ENCODE results near the gene TENM4.

Gene TENM4

DNA sequence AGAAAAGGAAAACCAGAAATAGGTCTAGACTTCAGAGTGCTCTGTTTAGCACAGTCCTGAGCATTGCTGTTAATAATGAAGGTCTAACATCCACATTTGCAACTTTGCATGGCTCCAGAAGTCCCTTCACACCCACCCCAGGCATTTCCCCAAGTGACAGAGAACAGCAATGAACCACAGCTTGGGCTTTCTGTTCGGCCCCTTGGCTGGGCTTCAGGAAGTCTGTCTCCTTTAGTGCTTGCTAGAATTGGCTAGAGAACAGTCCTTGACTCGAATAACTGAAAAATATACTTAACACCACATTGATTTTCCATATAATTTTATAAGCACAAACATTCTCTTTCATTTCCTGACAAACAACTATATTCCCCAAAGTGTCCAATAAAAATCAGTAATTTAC lies 29.3 kb upstream of the TENM4 start:
- Histone ChIP-seq H3K9me3 (ENCODE audit: control insufficient read depth, insufficient read depth, low read length) (no peaks in the 10 kb centered on the region), H3K4me1 (ENCODE audit: control insufficient read depth, insufficient read depth, low read length) (peaks cover 38% of the 10 kb centered on the region), H3K4me3 (ENCODE audit: low read depth, low read length) (no peak overlapping the region)

DNA sequence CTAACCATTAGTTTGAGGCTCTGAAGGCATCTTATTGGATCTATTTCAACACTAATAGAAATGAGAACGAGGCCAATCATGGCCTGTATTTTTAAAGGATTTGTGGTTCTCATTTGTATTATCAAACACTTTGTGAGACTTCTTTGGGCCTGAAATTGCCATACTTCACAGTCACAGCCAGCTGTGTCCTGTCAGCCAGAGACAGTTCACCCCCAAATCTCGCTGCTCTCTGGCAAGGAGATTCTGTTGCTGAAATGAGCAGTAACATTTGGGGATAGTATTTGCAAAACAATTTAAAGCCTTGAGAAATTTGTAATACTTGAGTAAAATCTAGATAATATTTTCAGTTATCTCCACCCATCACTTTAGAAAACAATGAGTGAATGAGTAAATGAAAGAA lies 26.9 kb upstream of the TENM4 start:
- H3K27me3 ChIP-seq (ENCODE audit: control insufficient read depth, insufficient read depth, low read length): peaks cover 4% of the 10 kb centered on the region

More for the DNA sequence above, 29.3 kb upstream of the TENM4 start:
- H3K36me3 ChIP-seq (ENCODE audit: control insufficient read depth, insufficient read depth, low read length): no peaks in the 10 kb centered on the region
- peaks cover 4% of the 10 kb centered on the region for H3K27me3 ChIP-seq (ENCODE audit: control insufficient read depth, insufficient read depth, low read length)
- no peak overlapping the region for H3K9ac ChIP-seq (ENCODE audit: low read depth, low read length)

DNA sequence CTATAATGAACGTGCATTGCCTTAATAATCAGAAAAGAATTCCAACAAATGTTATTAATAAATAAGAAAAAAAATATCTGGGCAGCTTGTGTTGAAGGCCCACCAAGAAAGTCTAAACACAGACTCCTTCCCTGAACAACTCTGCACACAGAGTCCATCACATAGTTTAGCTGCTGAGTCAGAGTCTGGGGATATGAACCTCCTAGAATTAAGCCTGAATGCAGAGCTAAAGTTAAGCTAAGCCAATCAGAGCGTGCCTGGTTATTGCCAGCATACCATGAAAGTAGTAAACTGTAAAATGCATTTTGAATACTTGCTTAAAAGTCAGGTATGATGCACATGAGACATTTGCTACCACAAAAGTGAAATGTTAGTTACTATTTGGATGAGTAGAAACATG lies 25.6 kb upstream of the TENM4 start:
- H3K9me3 ChIP-seq (ENCODE audit: control insufficient read depth, insufficient read depth, low read length): no peaks in the 10 kb centered on the region
- H3K9ac ChIP-seq (ENCODE audit: low read depth, low read length): no peak overlapping the region
- H3K27me3 ChIP-seq (ENCODE audit: control insufficient read depth, insufficient read depth, low read length): peaks cover 4% of the 10 kb centered on the region
- peaks cover 16% of the 10 kb centered on the region for H3K4me1 ChIP-seq (ENCODE audit: control insufficient read depth, insufficient read depth, low read length)
- no peaks in the 10 kb centered on the region for H3K36me3 ChIP-seq (ENCODE audit: control insufficient read depth, insufficient read depth, low read length)
- H3K4me3 ChIP-seq (ENCODE audit: low read depth, low read length): no peak overlapping the region

More for the DNA sequence above, 26.9 kb upstream of the TENM4 start:
- Histone ChIP-seq H3K4me1 (ENCODE audit: control insufficient read depth, insufficient read depth, low read length) (peaks cover 29% of the 10 kb centered on the region), H3K36me3 (ENCODE audit: control insufficient read depth, insufficient read depth, low read length) (no peaks in the 10 kb centered on the region), H3K4me3 (ENCODE audit: low read depth, low read length) (no peak overlapping the region), H3K9ac (ENCODE audit: low read depth, low read length) (no peak overlapping the region), H3K9me3 (ENCODE audit: control insufficient read depth, insufficient read depth, low read length) (no peaks in the 10 kb centered on the region)

DNA sequence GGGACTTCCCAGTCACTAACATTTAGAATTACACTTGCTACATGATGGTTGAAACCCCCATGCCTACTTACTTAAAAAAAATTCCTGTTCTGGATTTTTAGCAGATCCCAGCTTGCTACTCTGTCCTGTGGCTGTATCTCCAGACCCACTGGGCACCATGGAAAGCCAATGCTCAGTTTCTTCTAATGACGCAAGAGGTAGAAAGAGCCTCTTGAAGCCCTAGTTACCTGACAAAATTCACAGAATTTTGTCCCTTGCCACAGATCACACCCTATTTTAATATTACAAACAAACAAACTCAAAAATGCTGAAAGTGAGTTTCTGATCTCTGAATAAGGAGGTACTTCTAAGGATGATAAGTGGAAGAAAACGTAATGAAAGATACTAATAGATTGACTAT lies 24.3 kb upstream of the TENM4 start:
- H3K27me3 ChIP-seq (ENCODE audit: control insufficient read depth, insufficient read depth, low read length): no peaks in the 10 kb centered on the region
- H3K4me3 ChIP-seq (ENCODE audit: low read depth, low read length): no peak overlapping the region
- H3K9ac ChIP-seq (ENCODE audit: low read depth, low read length): no peak overlapping the region
- H3K36me3 ChIP-seq (ENCODE audit: control insufficient read depth, insufficient read depth, low read length): no peaks in the 10 kb centered on the region
- H3K4me1 ChIP-seq (ENCODE audit: control insufficient read depth, insufficient read depth, low read length): peaks cover 10% of the 10 kb centered on the region
- H3K9me3 ChIP-seq (ENCODE audit: control insufficient read depth, insufficient read depth, low read length): no peaks in the 10 kb centered on the region

DNA sequence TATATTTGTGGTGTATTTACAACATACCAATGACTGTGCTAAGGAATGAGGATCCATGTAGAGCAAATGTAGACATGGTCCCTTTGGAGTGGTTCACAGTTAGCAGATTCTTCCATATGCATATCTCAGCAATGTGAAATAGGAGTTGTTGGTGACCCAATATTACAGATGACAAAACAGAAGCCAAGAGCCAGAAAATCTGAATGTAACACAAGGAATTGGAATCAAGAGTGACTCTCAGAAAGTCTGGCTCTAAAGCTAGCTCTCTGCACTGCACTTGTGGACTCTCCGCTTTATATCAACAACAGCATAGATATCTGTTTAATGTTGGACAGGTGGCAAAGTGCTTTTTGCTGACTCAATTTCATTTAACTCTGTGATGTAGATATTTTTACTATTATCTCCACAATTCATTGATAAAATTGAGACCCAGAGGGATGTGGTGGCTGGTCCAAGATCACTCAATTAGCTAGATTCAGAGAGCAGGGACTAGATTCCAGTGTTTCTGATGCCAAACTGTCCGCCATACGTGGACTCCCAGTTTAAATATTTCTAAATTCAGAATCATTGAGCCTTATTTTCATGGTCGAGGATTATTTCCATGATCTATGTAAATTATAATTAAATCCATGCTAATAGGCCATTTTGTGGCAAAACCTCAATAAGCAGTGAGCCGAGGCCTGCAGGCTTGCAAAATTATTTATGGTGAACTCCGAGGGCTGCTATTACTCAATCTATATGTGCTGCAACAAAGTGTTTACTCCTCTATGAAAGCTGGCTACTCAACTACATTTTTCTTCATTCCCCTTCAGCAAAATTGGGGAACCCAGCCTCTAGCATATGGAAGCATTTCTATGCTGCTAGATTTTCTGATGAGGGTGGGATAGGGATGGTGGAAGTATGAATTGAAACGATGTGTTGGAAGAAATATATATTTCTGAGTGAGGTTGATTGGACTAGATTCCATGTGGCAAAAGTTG lies 21.1 kb upstream of the TENM4 start:
- Histone ChIP-seq H3K9ac (ENCODE audit: low read depth, low read length) (no peak overlapping the region), H3K4me1 (ENCODE audit: control insufficient read depth, insufficient read depth, low read length) (no peaks in the 10 kb centered on the region), H3K27me3 (ENCODE audit: control insufficient read depth, insufficient read depth, low read length) (no peaks in the 10 kb centered on the region), H3K36me3 (ENCODE audit: control insufficient read depth, insufficient read depth, low read length) (no peaks in the 10 kb centered on the region), H3K9me3 (ENCODE audit: control insufficient read depth, insufficient read depth, low read length) (no peaks in the 10 kb centered on the region), H3K4me3 (ENCODE audit: low read depth, low read length) (no peak overlapping the region)

DNA sequence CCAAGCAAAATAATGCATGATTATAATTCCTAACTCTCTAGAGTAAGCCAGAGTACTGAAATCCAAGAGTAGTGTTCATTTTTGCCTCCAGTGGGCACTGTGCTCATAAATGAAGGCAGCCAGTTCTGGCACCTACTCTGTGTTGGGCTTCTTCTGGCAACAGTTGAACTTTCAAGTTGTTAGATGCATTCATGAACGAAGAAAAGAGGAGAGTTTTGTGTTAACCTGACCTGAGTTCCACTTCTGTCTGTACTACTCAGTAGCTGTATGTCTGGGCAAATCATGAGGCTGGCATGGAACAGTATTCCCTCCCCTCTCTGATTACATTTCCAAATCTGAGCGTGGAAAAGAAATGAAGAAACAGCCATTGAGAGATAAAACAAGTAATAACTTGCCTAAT lies 20.3 kb upstream of the TENM4 start:
- no peak overlapping the region for H3K4me3 ChIP-seq (ENCODE audit: low read depth, low read length)
- no peaks in the 10 kb centered on the region for H3K27me3 ChIP-seq (ENCODE audit: control insufficient read depth, insufficient read depth, low read length)
- H3K9me3 ChIP-seq (ENCODE audit: control insufficient read depth, insufficient read depth, low read length): no peaks in the 10 kb centered on the region
- H3K9ac ChIP-seq (ENCODE audit: low read depth, low read length): no peak overlapping the region
- H3K36me3 ChIP-seq (ENCODE audit: control insufficient read depth, insufficient read depth, low read length): no peaks in the 10 kb centered on the region
- H3K4me1 ChIP-seq (ENCODE audit: control insufficient read depth, insufficient read depth, low read length): no peaks in the 10 kb centered on the region

DNA sequence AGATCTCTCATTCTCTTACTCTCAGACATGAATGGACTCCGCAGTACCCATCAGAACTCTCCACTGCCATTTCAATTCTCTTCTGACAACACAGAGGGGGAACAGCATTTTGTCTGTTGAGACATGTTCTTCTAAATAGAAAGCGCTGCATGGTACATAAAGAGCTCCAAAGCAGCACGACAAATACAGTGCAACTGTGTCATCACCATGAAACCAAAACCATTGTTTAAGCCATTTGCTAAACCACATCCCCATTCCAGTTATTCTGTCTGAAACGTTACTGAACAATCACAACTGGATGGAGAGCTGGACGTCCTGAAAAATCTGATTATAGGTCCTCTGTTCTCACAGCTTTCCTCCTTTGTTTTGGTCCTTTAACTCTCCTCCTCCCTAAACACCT lies 17.9 kb upstream of the TENM4 start:
- H3K4me3 ChIP-seq (ENCODE audit: low read depth, low read length): no peak overlapping the region
- H3K4me1 ChIP-seq (ENCODE audit: control insufficient read depth, insufficient read depth, low read length): no peaks in the 10 kb centered on the region

DNA sequence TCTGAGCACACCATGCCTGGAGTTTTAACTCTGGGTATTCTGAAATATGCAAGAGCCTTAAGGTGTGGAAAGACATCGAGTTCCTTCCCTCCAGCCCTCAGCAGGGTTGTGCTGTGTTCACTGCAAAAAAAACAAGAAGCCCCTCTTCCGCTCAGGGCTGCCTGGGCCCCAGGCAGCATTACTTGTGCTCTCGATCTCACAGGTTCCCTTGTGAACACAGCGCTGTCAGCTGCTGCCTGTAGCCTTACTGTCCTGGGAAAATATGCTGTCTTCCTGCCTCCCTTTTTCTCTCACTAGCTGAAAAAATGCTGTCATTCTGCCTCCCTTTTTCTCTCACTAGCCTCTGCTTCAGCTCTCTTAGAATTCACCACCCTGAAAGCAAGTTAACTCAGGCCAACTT lies 15.7 kb upstream of the TENM4 start:
- Histone ChIP-seq H3K27me3 (ENCODE audit: control insufficient read depth, insufficient read depth, low read length) (no peaks in the 10 kb centered on the region), H3K9me3 (ENCODE audit: control insufficient read depth, insufficient read depth, low read length) (no peaks in the 10 kb centered on the region), H3K4me3 (ENCODE audit: low read depth, low read length) (no peak overlapping the region), H3K36me3 (ENCODE audit: control insufficient read depth, insufficient read depth, low read length) (no peaks in the 10 kb centered on the region), H3K4me1 (ENCODE audit: control insufficient read depth, insufficient read depth, low read length) (no peaks in the 10 kb centered on the region), H3K9ac (ENCODE audit: low read depth, low read length) (no peak overlapping the region)

More for the DNA sequence above, 17.9 kb upstream of the TENM4 start:
- Histone ChIP-seq H3K36me3 (ENCODE audit: control insufficient read depth, insufficient read depth, low read length) (no peaks in the 10 kb centered on the region), H3K27me3 (ENCODE audit: control insufficient read depth, insufficient read depth, low read length) (no peaks in the 10 kb centered on the region), H3K9ac (ENCODE audit: low read depth, low read length) (no peak overlapping the region), H3K9me3 (ENCODE audit: control insufficient read depth, insufficient read depth, low read length) (no peaks in the 10 kb centered on the region)

DNA sequence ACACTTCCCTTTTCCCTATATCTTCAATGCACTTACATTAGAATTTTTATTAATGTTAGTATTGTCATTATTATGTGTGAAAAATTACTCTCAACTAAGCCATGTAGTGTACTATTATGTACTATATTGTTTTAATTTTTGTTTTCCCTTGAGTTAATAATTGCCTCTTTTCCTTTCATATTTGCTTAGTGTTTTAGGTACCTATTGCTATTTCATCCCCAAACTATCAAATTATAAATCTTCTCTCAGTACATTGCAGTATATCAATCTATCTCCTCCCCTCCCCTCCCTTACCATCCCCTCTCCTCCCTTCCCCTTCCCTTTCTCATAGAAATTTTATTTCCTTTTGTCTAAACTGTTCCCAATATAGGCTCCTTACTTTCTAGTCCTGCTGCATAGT lies 12.8 kb upstream of the TENM4 start:
- Histone ChIP-seq H3K4me1 (ENCODE audit: control insufficient read depth, insufficient read depth, low read length) (no peaks in the 10 kb centered on the region), H3K36me3 (ENCODE audit: control insufficient read depth, insufficient read depth, low read length) (no peaks in the 10 kb centered on the region)

DNA sequence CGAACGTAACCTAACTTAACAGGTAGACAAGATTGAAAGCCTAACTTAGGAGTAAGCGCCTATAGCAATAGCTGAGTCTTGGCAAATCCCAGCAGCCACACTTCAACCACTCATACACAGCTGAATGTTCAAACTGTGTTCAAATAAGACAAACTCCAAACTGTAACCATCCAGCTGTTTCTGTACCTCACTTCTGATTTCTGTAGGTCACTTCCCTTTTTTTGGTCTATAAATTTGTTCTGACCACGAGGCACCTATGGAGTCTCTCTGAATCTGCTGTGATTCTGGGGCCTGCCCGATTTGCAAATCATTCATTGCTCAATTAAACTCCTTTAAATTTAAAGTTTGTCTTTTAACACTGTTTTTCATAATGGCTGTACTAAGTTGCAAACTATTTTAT lies 8.2 kb upstream of the TENM4 start:
- Histone ChIP-seq H3K4me1 (ENCODE audit: control insufficient read depth, insufficient read depth, low read length) (peaks cover 5% of the 10 kb centered on the region), H3K4me3 (ENCODE audit: low read depth, low read length) (no peak overlapping the region), H3K27me3 (ENCODE audit: control insufficient read depth, insufficient read depth, low read length) (peaks cover 2% of the 10 kb centered on the region), H3K36me3 (ENCODE audit: control insufficient read depth, insufficient read depth, low read length) (no peaks in the 10 kb centered on the region), H3K9me3 (ENCODE audit: control insufficient read depth, insufficient read depth, low read length) (no peaks in the 10 kb centered on the region), H3K9ac (ENCODE audit: low read depth, low read length) (no peak overlapping the region)

More for the DNA sequence above, 12.8 kb upstream of the TENM4 start:
- Histone ChIP-seq H3K27me3 (ENCODE audit: control insufficient read depth, insufficient read depth, low read length) (no peaks in the 10 kb centered on the region), H3K4me3 (ENCODE audit: low read depth, low read length) (no peak overlapping the region), H3K9ac (ENCODE audit: low read depth, low read length) (no peak overlapping the region), H3K9me3 (ENCODE audit: control insufficient read depth, insufficient read depth, low read length) (no peaks in the 10 kb centered on the region)

DNA sequence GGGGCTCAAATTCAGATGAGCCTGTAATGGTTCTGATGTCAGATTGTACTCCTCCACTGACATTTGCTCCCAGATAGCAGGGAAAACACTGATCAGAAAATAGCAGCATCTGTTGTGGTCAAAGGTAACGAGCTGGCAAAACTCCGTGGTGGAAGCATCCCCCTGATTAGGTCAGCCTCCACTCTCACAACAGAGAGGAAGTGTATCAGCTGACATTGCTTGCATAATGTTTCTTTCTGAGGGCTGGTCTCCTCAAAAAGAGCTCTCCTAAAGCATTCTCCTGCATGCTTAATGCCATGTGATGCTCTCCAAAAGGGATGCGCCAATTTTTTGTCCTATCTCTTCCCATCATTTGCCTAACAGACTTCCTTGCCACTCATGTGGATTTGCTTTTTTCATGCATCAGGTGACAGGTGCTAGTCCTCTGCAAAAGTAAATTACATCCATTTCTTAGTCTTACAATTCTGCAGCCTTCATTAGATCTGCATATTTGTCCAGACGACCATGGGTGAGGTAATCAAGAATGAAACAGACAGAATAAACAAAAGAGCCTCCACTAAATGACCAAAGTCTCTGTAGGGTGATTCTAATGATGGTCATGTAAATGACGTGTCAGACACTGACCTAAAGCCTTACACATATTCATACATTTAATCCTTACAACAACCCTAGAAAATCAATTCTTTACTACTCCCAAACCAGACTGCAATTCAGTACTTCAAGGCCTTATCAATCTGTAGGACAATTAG lies 6.4 kb upstream of the TENM4 start:
- no peaks in the 10 kb centered on the region for H3K36me3 ChIP-seq (ENCODE audit: control insufficient read depth, insufficient read depth, low read length)
- no peaks in the 10 kb centered on the region for H3K9me3 ChIP-seq (ENCODE audit: control insufficient read depth, insufficient read depth, low read length)
- H3K9ac ChIP-seq (ENCODE audit: low read depth, low read length): no peak overlapping the region
- H3K4me3 ChIP-seq (ENCODE audit: low read depth, low read length): no peak overlapping the region
- H3K4me1 ChIP-seq (ENCODE audit: control insufficient read depth, insufficient read depth, low read length): peaks cover 5% of the 10 kb centered on the region
- peaks cover 20% of the 10 kb centered on the region for H3K27me3 ChIP-seq (ENCODE audit: control insufficient read depth, insufficient read depth, low read length)

DNA sequence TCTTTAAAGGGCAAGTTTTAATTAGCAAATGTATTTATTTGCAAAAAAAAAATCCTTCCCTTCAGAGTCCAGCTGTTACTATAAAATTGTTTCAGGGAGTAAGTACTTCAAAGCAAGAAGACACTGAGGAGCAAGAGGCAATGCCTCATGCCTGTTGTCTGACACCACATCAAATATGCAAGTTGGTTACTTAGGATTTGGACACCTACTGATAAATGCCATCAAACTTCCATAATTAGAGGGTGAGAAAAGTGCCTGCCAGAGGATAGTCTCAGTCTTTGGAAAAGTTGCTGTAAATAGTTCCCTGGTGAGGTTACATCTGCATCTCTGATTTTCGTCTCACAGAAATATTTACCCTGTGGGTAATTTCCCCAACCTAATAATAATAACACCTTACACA lies 4.1 kb upstream of the TENM4 start:
- no peak overlapping the region for H3K9ac ChIP-seq (ENCODE audit: low read depth, low read length)
- peaks cover 5% of the 10 kb centered on the region for H3K4me1 ChIP-seq (ENCODE audit: control insufficient read depth, insufficient read depth, low read length)
- H3K36me3 ChIP-seq (ENCODE audit: control insufficient read depth, insufficient read depth, low read length): no peaks in the 10 kb centered on the region
- H3K27me3 ChIP-seq (ENCODE audit: control insufficient read depth, insufficient read depth, low read length): peaks cover 32% of the 10 kb centered on the region
- H3K4me3 ChIP-seq (ENCODE audit: low read depth, low read length): no peak overlapping the region
- H3K9me3 ChIP-seq (ENCODE audit: control insufficient read depth, insufficient read depth, low read length): no peaks in the 10 kb centered on the region

Measured in iPS-15b (cell line).